Measurements from ENCODE around the gene TESK2.

TESK2 gene

GRCh38 chr1:45322486-45323040 is 168.4 kb downstream of the TESK2 start:
- no peaks in the 10 kb centered on the region for H3K27me3 ChIP-seq (ENCODE audit: insufficient read depth, low read length)
- H3K27ac ChIP-seq (ENCODE audit: low read depth, low read length): no peak overlapping the region
- no peak overlapping the region for H2AFZ ChIP-seq (ENCODE audit: low read length, unreplicated experiment)

GRCh38 chr1:45321444-45321843 is 169.5 kb downstream of the TESK2 start:
- H3K36me3 ChIP-seq (ENCODE audit: insufficient read depth, low read length): no peaks in the 10 kb centered on the region
- H3K79me2 ChIP-seq (ENCODE audit: control insufficient read depth, insufficient read depth, low read length, unreplicated experiment): no peaks in the 10 kb centered on the region
- H2AFZ ChIP-seq (ENCODE audit: low read length, unreplicated experiment): no peak overlapping the region
- no peak overlapping the region for H3K27ac ChIP-seq (ENCODE audit: low read depth, low read length)
- H3K27me3 ChIP-seq (ENCODE audit: insufficient read depth, low read length): no peaks in the 10 kb centered on the region; the same call in 1 of the 2 replicates
- no peak overlapping the region for H3K4me3 ChIP-seq (ENCODE audit: low read depth, low read length)
- H3K4me1 ChIP-seq (ENCODE audit: control insufficient read depth, insufficient read depth, low read length, unreplicated experiment): peaks cover 11% of the 10 kb centered on the region

More at GRCh38 chr1:45322486-45323040, 168.4 kb downstream of the TESK2 start:
- Histone ChIP-seq H3K4me3 (ENCODE audit: low read depth, low read length) (no peak overlapping the region), H3K4me1 (ENCODE audit: control insufficient read depth, insufficient read depth, low read length, unreplicated experiment) (peaks cover 13% of the 10 kb centered on the region), H3K36me3 (ENCODE audit: insufficient read depth, low read length) (no peaks in the 10 kb centered on the region), H3K79me2 (ENCODE audit: control insufficient read depth, insufficient read depth, low read length, unreplicated experiment) (no peaks in the 10 kb centered on the region)

GRCh38 chr1:45319761-45320160 is 171.2 kb downstream of the TESK2 start:
- Histone ChIP-seq H3K27ac (ENCODE audit: low read depth, low read length) (no peak overlapping the region), H3K4me3 (ENCODE audit: low read depth, low read length) (no peak overlapping the region), H3K4me1 (ENCODE audit: control insufficient read depth, insufficient read depth, low read length, unreplicated experiment) (no peaks in the 10 kb centered on the region), H3K36me3 (ENCODE audit: insufficient read depth, low read length) (no peaks in the 10 kb centered on the region), H3K27me3 (ENCODE audit: insufficient read depth, low read length) (no peaks in the 10 kb centered on the region; the same call in 1 of the 2 replicates), H2AFZ (ENCODE audit: low read length, unreplicated experiment) (no peak overlapping the region), H3K79me2 (ENCODE audit: control insufficient read depth, insufficient read depth, low read length, unreplicated experiment) (no peaks in the 10 kb centered on the region)

- H2AFZ ChIP-seq (ENCODE audit: low read length, unreplicated experiment): no peak overlapping the region
- H3K4me1 ChIP-seq (ENCODE audit: control insufficient read depth, insufficient read depth, low read length, unreplicated experiment): no peaks in the 10 kb centered on the region
- no peaks in the 10 kb centered on the region; the same call in 1 of the 2 replicates for H3K27me3 ChIP-seq (ENCODE audit: insufficient read depth, low read length)
- no peaks in the 10 kb centered on the region for H3K36me3 ChIP-seq (ENCODE audit: insufficient read depth, low read length)
- no peak overlapping the region for H3K27ac ChIP-seq (ENCODE audit: low read depth, low read length)
- no peaks in the 10 kb centered on the region for H3K79me2 ChIP-seq (ENCODE audit: control insufficient read depth, insufficient read depth, low read length, unreplicated experiment)
- H3K4me3 ChIP-seq (ENCODE audit: low read depth, low read length): no peak overlapping the region
Observed at GRCh38 chr1:45317166-45317565, 173.8 kb downstream of the TESK2 start.

- Histone ChIP-seq H2AFZ (ENCODE audit: low read length, unreplicated experiment) (no peak overlapping the region), H3K79me2 (ENCODE audit: control insufficient read depth, insufficient read depth, low read length, unreplicated experiment) (no peaks in the 10 kb centered on the region), H3K36me3 (ENCODE audit: insufficient read depth, low read length) (no peaks in the 10 kb centered on the region), H3K4me1 (ENCODE audit: control insufficient read depth, insufficient read depth, low read length, unreplicated experiment) (no peaks in the 10 kb centered on the region), H3K27ac (ENCODE audit: low read depth, low read length) (no peak overlapping the region), H3K4me3 (ENCODE audit: low read depth, low read length) (no peak overlapping the region), H3K27me3 (ENCODE audit: insufficient read depth, low read length) (no peaks in the 10 kb centered on the region; the same call in 1 of the 2 replicates)
Observed at GRCh38 chr1:45314266-45314665, 176.7 kb downstream of the TESK2 start.

GRCh38 chr1:45306905-45307304 is 184.1 kb downstream of the TESK2 start:
- Histone ChIP-seq H2AFZ (ENCODE audit: low read length, unreplicated experiment) (no peak overlapping the region), H3K27ac (ENCODE audit: low read depth, low read length) (peak overlapping the region; percentile 17; the same call in 1 of the 2 replicates)

GRCh38 chr1:45306319-45306718 is 184.6 kb downstream of the TESK2 start:
- peaks cover 19% of the 10 kb centered on the region for H3K4me1 ChIP-seq (ENCODE audit: control insufficient read depth, insufficient read depth, low read length, unreplicated experiment)

More at GRCh38 chr1:45306905-45307304, 184.1 kb downstream of the TESK2 start:
- no peaks in the 10 kb centered on the region for H3K36me3 ChIP-seq (ENCODE audit: insufficient read depth, low read length)
- no peak overlapping the region for H3K4me3 ChIP-seq (ENCODE audit: low read depth, low read length)
- H3K79me2 ChIP-seq (ENCODE audit: control insufficient read depth, insufficient read depth, low read length, unreplicated experiment): no peaks in the 10 kb centered on the region
- H3K4me1 ChIP-seq (ENCODE audit: control insufficient read depth, insufficient read depth, low read length, unreplicated experiment): peaks cover 19% of the 10 kb centered on the region
- no peaks in the 10 kb centered on the region for H3K27me3 ChIP-seq (ENCODE audit: insufficient read depth, low read length)

GRCh38 chr1:45305231-45305630 is 185.7 kb downstream of the TESK2 start:
- H3K27me3 ChIP-seq (ENCODE audit: insufficient read depth, low read length): no peaks in the 10 kb centered on the region
- no peak overlapping the region for H3K4me3 ChIP-seq (ENCODE audit: low read depth, low read length)
- H3K79me2 ChIP-seq (ENCODE audit: control insufficient read depth, insufficient read depth, low read length, unreplicated experiment): no peaks in the 10 kb centered on the region
- no peak overlapping the region for H3K27ac ChIP-seq (ENCODE audit: low read depth, low read length)
- peaks cover 19% of the 10 kb centered on the region for H3K4me1 ChIP-seq (ENCODE audit: control insufficient read depth, insufficient read depth, low read length, unreplicated experiment)
- H3K36me3 ChIP-seq (ENCODE audit: insufficient read depth, low read length): no peaks in the 10 kb centered on the region
- H2AFZ ChIP-seq (ENCODE audit: low read length, unreplicated experiment): no peak overlapping the region

More at GRCh38 chr1:45306319-45306718, 184.6 kb downstream of the TESK2 start:
- Histone ChIP-seq H2AFZ (ENCODE audit: low read length, unreplicated experiment) (no peak overlapping the region), H3K79me2 (ENCODE audit: control insufficient read depth, insufficient read depth, low read length, unreplicated experiment) (no peaks in the 10 kb centered on the region), H3K27me3 (ENCODE audit: insufficient read depth, low read length) (no peaks in the 10 kb centered on the region), H3K4me3 (ENCODE audit: low read depth, low read length) (no peak overlapping the region), H3K27ac (ENCODE audit: low read depth, low read length) (peak overlapping the region; percentile 17; the same call in 1 of the 2 replicates), H3K36me3 (ENCODE audit: insufficient read depth, low read length) (no peaks in the 10 kb centered on the region)

- H3K4me1 ChIP-seq (ENCODE audit: control insufficient read depth, insufficient read depth, low read length, unreplicated experiment): peaks cover 19% of the 10 kb centered on the region
- H3K79me2 ChIP-seq (ENCODE audit: control insufficient read depth, insufficient read depth, low read length, unreplicated experiment): no peaks in the 10 kb centered on the region
- peak overlapping the region; percentile 80 for H3K4me3 ChIP-seq (ENCODE audit: low read depth, low read length)
- peak overlapping the region; percentile 69 for H3K27ac ChIP-seq (ENCODE audit: low read depth, low read length)
- no peaks in the 10 kb centered on the region for H3K27me3 ChIP-seq (ENCODE audit: insufficient read depth, low read length)
- H3K36me3 ChIP-seq (ENCODE audit: insufficient read depth, low read length): no peaks in the 10 kb centered on the region
- no peak overlapping the region for H2AFZ ChIP-seq (ENCODE audit: low read length, unreplicated experiment)
Observed at GRCh38 chr1:45304311-45305081, 186.5 kb downstream of the TESK2 start.

GRCh38 chr1:45303520-45304310 is 187.2 kb downstream of the TESK2 start:
- H2AFZ ChIP-seq (ENCODE audit: low read length, unreplicated experiment): peak overlapping the region; percentile 39
- H3K36me3 ChIP-seq (ENCODE audit: insufficient read depth, low read length): no peaks in the 10 kb centered on the region
- peak overlapping the region; percentile 80 for H3K27ac ChIP-seq (ENCODE audit: low read depth, low read length)
- peak overlapping the region; percentile 80 for H3K4me3 ChIP-seq (ENCODE audit: low read depth, low read length)
- peaks cover 19% of the 10 kb centered on the region for H3K4me1 ChIP-seq (ENCODE audit: control insufficient read depth, insufficient read depth, low read length, unreplicated experiment)
- H3K27me3 ChIP-seq (ENCODE audit: insufficient read depth, low read length): no peaks in the 10 kb centered on the region
- no peaks in the 10 kb centered on the region for H3K79me2 ChIP-seq (ENCODE audit: control insufficient read depth, insufficient read depth, low read length, unreplicated experiment)
